Spinal cord (tissue), 10 donors: ENCODE results near the gene ARF1. TPM values are rescaled to one million over a fixed set of nuclear protein-coding genes. Genes with fewer than 3 reads are reported as not detected.
A peak's percentile ranks its signal among the peaks of the same experiment; 100 is the strongest.

Experiments used
- DNase-seq, 6 donors: peaks; one replicate each; pipeline versions ENCODE4 v3.0.0 to v3.0.0-alpha.2; 2013 to 2015; ENCODE audit warnings: low spot score in 6 of 6, low read depth in 4 of 6
- H3K27ac ChIP-seq: one replicate; pipeline ENCODE4 v1.5.1; 2013; ENCODE audit warnings: low read depth, low read length, control low read depth
- H3K27me3 ChIP-seq: one replicate; pipeline ENCODE4 v1.6.1; 2013; ENCODE audit warnings: low read length; ENCODE audit not compliant: control insufficient read depth, insufficient read depth
- H3K36me3 ChIP-seq: one replicate; pipeline ENCODE4 v1.6.1; 2013; ENCODE audit warnings: low read length; ENCODE audit not compliant: control insufficient read depth, insufficient read depth
- H3K4me1 ChIP-seq: one replicate; pipeline ENCODE4 v1.6.1; 2013; ENCODE audit warnings: low read length; ENCODE audit not compliant: control insufficient read depth, insufficient read depth
- H3K4me3 ChIP-seq: one replicate; pipeline ENCODE4 v1.5.1; 2013; ENCODE audit warnings: low read depth, low read length, control low read depth
- H3K9me3 ChIP-seq: one replicate; pipeline ENCODE4 v1.6.1; 2013; ENCODE audit warnings: low read length; ENCODE audit not compliant: control insufficient read depth, insufficient read depth
- WGBS: methylation state at CpG from one replicate; pipeline ENCODE4 v1.1.5; 2013; ENCODE audit warnings: missing lambda C conversion rate; ENCODE audit not compliant: insufficient coverage; 5-methylcytosine and 5-hydroxymethylcytosine counted together
- long read RNA-seq, 4 donors: transcript quantifications; one replicate each; lab custom pipeline, GENCODE V29; 2026
- polyA plus RNA-seq, 2 donors: library from polyadenylated mRNA; unstranded; fragments of 120-200 nt; gene quantifications; one replicate each; pipeline ENCODE4 v1.2.1, GENCODE V29; 2013; ENCODE audit not compliant: insufficient read length in 2 of 2
- total RNA-seq, 2 donors: library from RNA; depleted of rRNA in 1 of 2; stranded (reverse); fragments of 120-200 nt in 1 of 2; fragments of >200 nt in 1 of 2; gene quantifications; one replicate each; pipeline versions ENCODE4 v1.2.3 to v1.2.4, GENCODE V29; 2013 to 2014
- donor health status: healthy.

ARF1 gene
- total RNA-seq (100 to 1,000 TPM; 119 to 150 TPM), polyA plus RNA-seq (100 to 1,000 TPM; 338 to 377 TPM)
- long read RNA-seq, donor 1, transcript ARF1-201 (5 exons, 1,888 nt), result major isoform, 178 of 323 reads
- long read RNA-seq, donor 1, transcript ARF1-213 (5 exons, 1,972 nt), result minor isoform, 6 of 323 reads
- long read RNA-seq, donor 1, partial matches to known transcripts, result 122 of 323 reads
- long read RNA-seq, donor 1, other reads (novel, unspliced or antisense), result 17 of 323 reads
- long read RNA-seq, donor 2, transcript ARF1-201 (5 exons, 1,888 nt), result major isoform, 67 of 86 reads
- long read RNA-seq, donor 2, partial matches to known transcripts, result 18 of 86 reads
- long read RNA-seq, donor 2, other reads (novel, unspliced or antisense), result 0 of 86 reads
- long read RNA-seq, donor 3, transcript ARF1-201 (5 exons, 1,888 nt), result major isoform, 86 of 135 reads
- long read RNA-seq, donor 3, partial matches to known transcripts, result 48 of 135 reads
- long read RNA-seq, donor 3, other reads (novel, unspliced or antisense), result 0 of 135 reads
- long read RNA-seq, donor 4, transcript ARF1-213 (5 exons, 1,972 nt), result minor isoform, 7 of 341 reads
- long read RNA-seq, donor 4, transcript ARF1-201 (5 exons, 1,888 nt), result major isoform, 120 of 341 reads
- long read RNA-seq, donor 4, partial matches to known transcripts, result 172 of 341 reads
- long read RNA-seq, donor 4, other reads (novel, unspliced or antisense), result 40 of 341 reads

- Histone ChIP-seq H3K4me3 (peak within 1 kb of the TSS; percentile 87), H3K36me3 (no peaks in the 10 kb centered on the region), H3K9me3 (no peaks in the 10 kb centered on the region), H3K27me3 (no peaks in the 10 kb centered on the region), H3K4me1 (peaks cover 37% of the 10 kb centered on the region), H3K27ac (peak within 1 kb of the TSS; percentile 80)
- WGBS, result under 1% methylated on average over 87 of the region's 87 CpGs
- peak; percentile 87 to 98 (median 91) for DNase-seq
Observed at GRCh38 chr1:228082214-228082917, at the start of gene ARF1. Gene ARF1, plus strand, starts transcription at chr1:228082708. Its CDS starts 14,407 bp downstream, at chr1:228097115.

GRCh38 chr1:228033376-228033775 lies 49.1 kb upstream of the ARF1 start:
- Histone ChIP-seq H3K4me3 (no peak overlapping the region), H3K4me1 (peaks cover 12% of the 10 kb centered on the region), H3K27ac (no peak overlapping the region), H3K36me3 (no peaks in the 10 kb centered on the region), H3K9me3 (no peaks in the 10 kb centered on the region), H3K27me3 (peaks cover 15% of the 10 kb centered on the region)
- WGBS, result no CpG with 5 or more reads among the region's 2 CpGs
- no peak for DNase-seq

- Histone ChIP-seq H3K36me3 (no peaks in the 10 kb centered on the region), H3K27me3 (peaks cover 22% of the 10 kb centered on the region), H3K9me3 (no peaks in the 10 kb centered on the region), H3K4me3 (no peak overlapping the region), H3K27ac (no peak overlapping the region), H3K4me1 (peaks cover 13% of the 10 kb centered on the region)
- 81% methylated on average over 14 of the region's 16 CpGs for WGBS
- no peak for DNase-seq
Observed at GRCh38 chr1:228034954-228035837, 47.3 kb upstream of the ARF1 start.

- H3K4me1 ChIP-seq, result peaks cover 13% of the 10 kb centered on the region
- no peaks in the 10 kb centered on the region for H3K9me3 ChIP-seq
- H3K27me3 ChIP-seq, result peaks cover 22% of the 10 kb centered on the region
- H3K4me3 ChIP-seq, result no peak overlapping the region
- H3K27ac ChIP-seq, result no peak overlapping the region
- no peaks in the 10 kb centered on the region for H3K36me3 ChIP-seq
- DNase-seq, result no peak
- 70% methylated on average over 4 of the region's 5 CpGs for WGBS
Observed at GRCh38 chr1:228035844-228036243, 46.7 kb upstream of the ARF1 start.

- WGBS, result 71% methylated on average over 8 of the region's 8 CpGs
- DNase-seq, result no peak
- H3K27me3 ChIP-seq, result peaks cover 22% of the 10 kb centered on the region
Observed at GRCh38 chr1:228036701-228037231, 45.7 kb upstream of the ARF1 start.

GRCh38 chr1:228037401-228038386 lies 44.8 kb upstream of the ARF1 start:
- H3K27me3 ChIP-seq, result peaks cover 22% of the 10 kb centered on the region
- no peak overlapping the region for H3K4me3 ChIP-seq
- peaks cover 13% of the 10 kb centered on the region for H3K4me1 ChIP-seq
- WGBS, result 3% methylated on average over 79 of the region's 80 CpGs
- no peaks in the 10 kb centered on the region for H3K9me3 ChIP-seq
- H3K27ac ChIP-seq, result no peak overlapping the region
- H3K36me3 ChIP-seq, result no peaks in the 10 kb centered on the region
- peak in 3 of 6 donors; percentile 9 to 77 (median 30) for DNase-seq

More at GRCh38 chr1:228036701-228037231, 45.7 kb upstream of the ARF1 start:
- no peak overlapping the region for H3K4me3 ChIP-seq
- H3K27ac ChIP-seq, result no peak overlapping the region
- H3K4me1 ChIP-seq, result peaks cover 13% of the 10 kb centered on the region
- no peaks in the 10 kb centered on the region for H3K9me3 ChIP-seq
- no peaks in the 10 kb centered on the region for H3K36me3 ChIP-seq

GRCh38 chr1:228038387-228039005 lies 44.0 kb upstream of the ARF1 start:
- no peak overlapping the region for H3K27ac ChIP-seq
- WGBS, result 55% methylated on average over 10 of the region's 11 CpGs
- no peaks in the 10 kb centered on the region for H3K9me3 ChIP-seq
- peaks cover 22% of the 10 kb centered on the region for H3K27me3 ChIP-seq
- DNase-seq, result no peak
- peaks cover 13% of the 10 kb centered on the region for H3K4me1 ChIP-seq
- H3K4me3 ChIP-seq, result no peak overlapping the region
- no peaks in the 10 kb centered on the region for H3K36me3 ChIP-seq
